ENCODE results near the gene HAT1. TPM values are rescaled to one million over a fixed set of nuclear protein-coding genes. Genes with fewer than 3 reads are reported as not detected.
A peak's percentile ranks its signal among the peaks of the same experiment; 100 is the strongest.
"Not testable (repeated sequence)": the region's sequence is repeated elsewhere in the genome, so short reads cannot be mapped to it uniquely, and the experiment has no call there.

HAT1 gene
- total RNA-seq, 4 donors from 2014 or later, result 8.7 to 19.0 (median 12.3) TPM

- peak overlapping the region; percentile 36 to 79 (median 72) for H3K27ac ChIP-seq
- no peak for DNase-seq
- H3K9me3 ChIP-seq, result no peaks in the 10 kb centered on the region
- TF ChIP-seq CTCF (IDR thresholded peaks at IDR 0.05) (no peak), POLR2A (IDR thresholded peaks at IDR 0.05) (no peak)
- peak overlapping the region; percentile 61 to 91 (median 63) for H3K4me3 ChIP-seq
- H3K4me1 ChIP-seq, result peaks cover 0 to 6% (median 6%) of the 10 kb centered on the region in 4 donors
- no peaks in the 10 kb centered on the region for H3K27me3 ChIP-seq
- H3K36me3 ChIP-seq, result no peaks in the 10 kb centered on the region
These were observed 29.0 kb upstream of the HAT1 start for GRCh38 chr2:171893196-171893823.

- Histone ChIP-seq H3K4me3 (peak within 1 kb of the TSS; percentile 61 to 91 (median 63)), H3K9me3 (no peaks in the 10 kb centered on the region), H3K36me3 (no peaks in the 10 kb centered on the region), H3K27me3 (no peaks in the 10 kb centered on the region), H3K27ac (peak within 1 kb of the TSS; percentile 36 to 79 (median 72)), H3K4me1 (peaks cover 0 to 6% (median 6%) of the 10 kb centered on the region in 4 donors)
- TF ChIP-seq POLR2A (IDR thresholded peaks at IDR 0.05), result peak; percentile 51 to 58
- TF ChIP-seq CTCF (IDR thresholded peaks at IDR 0.05), result no peak
- peak; percentile 80 to 91 (median 89) for DNase-seq
These were observed 28.2 kb upstream of the HAT1 start, which contains the start of gene SLC25A12 for GRCh38 chr2:171893824-171894611. TSS of gene SLC25A12 (minus strand) at chr2:171894244. CDS start at chr2:171894214, 30 bp downstream.

GRCh38 chr2:171894612-171894947 lies 27.7 kb upstream of the HAT1 start:
- Histone ChIP-seq H3K4me1 (peaks cover 0 to 6% (median 6%) of the 10 kb centered on the region in 4 donors), H3K27ac (peak overlapping the region; percentile 36 to 79 (median 72)), H3K36me3 (no peaks in the 10 kb centered on the region), H3K9me3 (no peaks in the 10 kb centered on the region), H3K4me3 (peak overlapping the region; percentile 61 to 91 (median 63)), H3K27me3 (no peaks in the 10 kb centered on the region)
- no peak for DNase-seq
- TF ChIP-seq CTCF (IDR thresholded peaks at IDR 0.05) (no peak), POLR2A (IDR thresholded peaks at IDR 0.05) (no peak)

- Histone ChIP-seq H3K9me3 (no peaks in the 10 kb centered on the region), H3K27me3 (no peaks in the 10 kb centered on the region), H3K4me3 (no peak overlapping the region), H3K36me3 (no peaks in the 10 kb centered on the region), H3K27ac (no peak overlapping the region), H3K4me1 (peaks cover 0 to 6% (median 6%) of the 10 kb centered on the region in 4 donors)
- no peak for DNase-seq
- no peak for TF ChIP-seq POLR2A (IDR thresholded peaks at IDR 0.05)
- TF ChIP-seq CTCF (IDR thresholded peaks at IDR 0.05), result no peak
These were observed 26.5 kb upstream of the HAT1 start for GRCh38 chr2:171895786-171896185.

- not testable (repeated sequence) for H3K4me3 ChIP-seq, DNase-seq, H3K4me1 ChIP-seq, H3K27ac ChIP-seq, H3K9me3 ChIP-seq, H3K36me3 ChIP-seq, H3K27me3 ChIP-seq
These were observed 22.5 kb upstream of the HAT1 start for GRCh38 chr2:171899623-171900282.

Data from Peyer's patch (tissue), 4 donors.